Colonic mucosa (tissue), 4 donors: Measurements from ENCODE around the gene CSNK1A1. TPM values are rescaled to one million over a fixed set of nuclear protein-coding genes. Genes with fewer than 3 reads are reported as not detected.
"Not testable (repeated sequence)": the region's sequence is repeated elsewhere in the genome, so short reads cannot be mapped to it uniquely, and the experiment has no call there.

Experiments used
- DNase-seq: peaks from one replicate; pipeline ENCODE4 v3.0.0-alpha.2; 2020
- H3K27ac ChIP-seq: fragments of 200-600 bp; one replicate; pipeline ENCODE4 v1.8.0; 2021
- H3K27me3 ChIP-seq: fragments of 200-600 bp; one replicate; pipeline ENCODE4 v1.8.0; 2021
- H3K36me3 ChIP-seq: fragments of 200-600 bp; one replicate; pipeline ENCODE4 v1.8.0; 2021
- H3K4me1 ChIP-seq: fragments of 200-600 bp; one replicate; pipeline ENCODE4 v1.8.0; 2021; ENCODE audit warnings: mild to moderate bottlenecking
- H3K4me3 ChIP-seq: fragments of 200-600 bp; one replicate; pipeline ENCODE4 v1.8.0; 2021
- H3K9ac ChIP-seq, 2 donors: one replicate each; pipeline ENCODE4 v1.7.0; 2013; ENCODE audit warnings: control low read depth in 2 of 2, low read depth in 2 of 2, low read length in 2 of 2
- H3K9me3 ChIP-seq: fragments of 200-600 bp; one replicate; pipeline ENCODE4 v1.8.0; 2021
- CTCF ChIP-seq: fragments of 200-600 bp; IDR thresholded peaks from one replicate; pipeline ENCODE4 v1.8.0; 2022; ENCODE audit warnings: antibody characterized with exemption, mild to moderate bottlenecking
- intact Hi-C: fragments of 100-400 bp; cut with DNase I; formaldehyde crosslinking; loops from one replicate; pipeline ENCODE4 v1.14.1; 2022
- total RNA-seq, 2 donors: library from RNA; stranded (reverse); fragmentation: NEBNext Ultra II Directional in 1 of 2; extraction: Animal tissue kit (Norgen Biotek cat#: 25700) in 1 of 2; gene quantifications; one replicate each; pipeline ENCODE4 v1.2.1, GENCODE V29; 2021
- donor health status: healthy.
- donor health status: DM: no; HTN: no; CAD: no.
- donor health status: DM: no; HTN: no; CAD: no.

The CSNK1A1 gene
- total RNA-seq, 2 donors from 2014 or later = 248 to 257 TPM

- intact Hi-C loops = no loop called here
- Histone ChIP-seq H3K4me1 (no peaks in the 10 kb centered on the region), H3K27me3 (no peaks in the 10 kb centered on the region), H3K36me3 (no peaks in the 10 kb centered on the region), H3K9me3 (no peaks in the 10 kb centered on the region), H3K9ac (no peak overlapping the region), H3K4me3 (no peak overlapping the region), H3K27ac (no peak overlapping the region)
- no peak for TF ChIP-seq CTCF
- no peak for DNase-seq
These were observed 45.5 kb upstream of the CSNK1A1 start for GRCh38 chr5:149596712-149597111.

GRCh38 chr5:149595105-149595504 is 43.9 kb upstream of the CSNK1A1 start:
- H3K27ac ChIP-seq, H3K4me1 ChIP-seq, H3K27me3 ChIP-seq, intact Hi-C loops, H3K9ac ChIP-seq, H3K9me3 ChIP-seq, DNase-seq, H3K36me3 ChIP-seq, H3K4me3 ChIP-seq: not testable (repeated sequence)

- no peak for DNase-seq
- Histone ChIP-seq H3K9me3 (no peaks in the 10 kb centered on the region), H3K36me3 (no peaks in the 10 kb centered on the region), H3K27me3 (no peaks in the 10 kb centered on the region), H3K4me3 (no peak overlapping the region), H3K27ac (no peak overlapping the region), H3K9ac (no peak overlapping the region), H3K4me1 (no peaks in the 10 kb centered on the region)
- intact Hi-C loops = no loop called here
- TF ChIP-seq CTCF = no peak
These were observed 43.1 kb upstream of the CSNK1A1 start for GRCh38 chr5:149594206-149594895.

- no peaks in the 10 kb centered on the region for H3K27me3 ChIP-seq
- no peaks in the 10 kb centered on the region for H3K36me3 ChIP-seq
- DNase-seq = no peak
- intact Hi-C loops = no loop called here
- no peak overlapping the region for H3K27ac ChIP-seq
- H3K4me1 ChIP-seq = no peaks in the 10 kb centered on the region
- no peak overlapping the region for H3K4me3 ChIP-seq
- TF ChIP-seq CTCF = no peak
- H3K9me3 ChIP-seq = no peaks in the 10 kb centered on the region
- H3K9ac ChIP-seq = no peak overlapping the region
These were observed 42.1 kb upstream of the CSNK1A1 start for GRCh38 chr5:149593370-149593769.

- TF ChIP-seq CTCF = no peak
- Histone ChIP-seq H3K4me1 (no peaks in the 10 kb centered on the region), H3K4me3 (no peak overlapping the region), H3K9me3 (no peaks in the 10 kb centered on the region), H3K36me3 (no peaks in the 10 kb centered on the region), H3K9ac (no peak overlapping the region), H3K27ac (no peak overlapping the region), H3K27me3 (no peaks in the 10 kb centered on the region)
- no peak for DNase-seq
- intact Hi-C loops = no loop called here
These were observed 37.7 kb upstream of the CSNK1A1 start for GRCh38 chr5:149588936-149589335.

GRCh38 chr5:149586708-149587318 is 35.6 kb upstream of the CSNK1A1 start:
- no peaks in the 10 kb centered on the region for H3K36me3 ChIP-seq
- DNase-seq = no peak
- H3K4me1 ChIP-seq = no peaks in the 10 kb centered on the region
- H3K27ac ChIP-seq = no peak overlapping the region
- no peak for TF ChIP-seq CTCF
- no peak overlapping the region for H3K9ac ChIP-seq
- H3K27me3 ChIP-seq = no peaks in the 10 kb centered on the region
- intact Hi-C loops = no loop called here
- H3K4me3 ChIP-seq = no peak overlapping the region
- H3K9me3 ChIP-seq = no peaks in the 10 kb centered on the region
